Stomach (tissue), 9 donors: ENCODE data around the gene IL6ST. TPM values are rescaled to one million over a fixed set of nuclear protein-coding genes. Genes with fewer than 3 reads are reported as not detected.
"Not testable (repeated sequence)": the region's sequence is repeated elsewhere in the genome, so short reads cannot be mapped to it uniquely, and the experiment has no call there.

ENCODE experiments used
- DNase-seq, 2 donors: peaks; one replicate each; pipeline versions ENCODE4 v3.0.0 to v3.0.0-alpha.2; 2013 to 2019
- H3K27ac ChIP-seq, 5 donors: fragments of 200-600 bp in 4 of 5; sonication (generic) in 4 of 5; one replicate each; pipeline ENCODE4 v1.5.1; 2013 to 2019; ENCODE audit warnings: mild to moderate bottlenecking in 1 of 5, moderate library complexity in 1 of 5
- H3K27me3 ChIP-seq, 3 donors: fragments of 200-600 bp; sonication (generic); one replicate each; pipeline ENCODE4 v1.5.1; 2017 to 2019; ENCODE audit warnings: mixed run types in 1 of 3
- H3K36me3 ChIP-seq, 4 donors: fragments of 200-600 bp; sonication (generic); 1 replicate in 3 of 4; 2 replicates in 1 of 4; pipeline ENCODE4 v1.5.1; 2016 to 2019
- H3K4me1 ChIP-seq, 4 donors: fragments of 200-600 bp; sonication (generic); one replicate each; pipeline ENCODE4 v1.5.1; 2016 to 2019
- H3K4me3 ChIP-seq, 4 donors: fragments of 200-600 bp; sonication (generic) in 3 of 4; one replicate each; pipeline ENCODE4 v1.5.1; 2016 to 2019; ENCODE audit warnings: mild to moderate bottlenecking in 1 of 4
- H3K9me3 ChIP-seq, 4 donors: fragments of 200-600 bp; sonication (generic); one replicate each; pipeline ENCODE4 v1.5.1; 2016 to 2019
- CTCF ChIP-seq, 7 experiments: fragments of 450-650 bp in 4 of 7; fragments of 200-600 bp in 3 of 7; sonication (generic) in 3 of 7; IDR thresholded peaks; one replicate each; pipeline ENCODE4 v1.5.1; 2016 to 2019; ENCODE audit warnings: antibody characterized with exemption in 7 of 7, control low read depth in 2 of 7, mild to moderate bottlenecking in 1 of 7
- EP300 ChIP-seq: sonication (generic); formaldehyde crosslinking; IDR thresholded peaks from one replicate; pipeline ENCODE4 v1.6.1; 2017; ENCODE audit warnings: antibody characterized with exemption
- POLR2A ChIP-seq, 4 donors: fragments of 450-650 bp; IDR thresholded peaks; one replicate each; pipeline ENCODE4 v1.6.1; 2016; ENCODE audit warnings: antibody characterized with exemption in 4 of 4, control low read depth in 2 of 4, mild to moderate bottlenecking in 1 of 4, moderate library complexity in 1 of 4
- POLR2AphosphoS5 ChIP-seq, 3 donors: sonication (generic); formaldehyde crosslinking; IDR thresholded peaks; one replicate each; pipeline ENCODE4 v1.6.1; 2016; ENCODE audit warnings: antibody characterized with exemption in 3 of 3
- whole genome bisulfite sequencing, 5 donors: extraction: QIAGEN DNeasy Blood & Tissue Kit in 3 of 5; methylation state at CpG; one replicate each; pipeline versions ENCODE4 v1.1.5 to v1.1.7; 2013 to 2018; 5-methylcytosine and 5-hydroxymethylcytosine counted together
- intact Hi-C: fragments of 100-400 bp; cut with DNase I; formaldehyde crosslinking; loops from one replicate; pipeline ENCODE4 v1.15.1; 2023; ENCODE audit warnings: low total_unique reads
- polyA plus RNA-seq, 3 donors: library from polyadenylated mRNA; stranded (reverse); fragments of 200-250 nt; gene quantifications; one replicate each; pipeline ENCODE4 v1.2.3, GENCODE V29; 2013
- total RNA-seq, 5 donors: library from RNA; depleted of rRNA; stranded (reverse); fragments of >200 nt; gene quantifications; one replicate each; pipeline versions ENCODE4 v1.1.0 to v1.2.3, GENCODE V29; 2014 to 2016
- donor health status: healthy with polysubstance abuse.
- donor health status: Bipolar disorder and iron deficiency.
- donor health status: healthy.

The IL6ST gene
- total and polyA plus RNA-seq, 8 donors, result 18.5 to 466 (median 53.6) TPM

- WGBS, 5 donors, result 53 to 84% (median 76%) methylated on average over 6 of the region's 6 CpGs
- peaks cover 17 to 93% (median 76%) of the 10 kb centered on the region in 4 donors for H3K36me3 ChIP-seq
- no peak overlapping the region for H3K4me3 ChIP-seq
- intact Hi-C loops, result no loop called here
- TF ChIP-seq CTCF (IDR thresholded peaks at IDR 0.05) (no peak), EP300 (no peak), POLR2AphosphoS5 (IDR thresholded peaks at IDR 0.05) (no peak), POLR2A (IDR thresholded peaks at IDR 0.05) (no peak)
- peaks cover 0 to 20% (median 5%) of the 10 kb centered on the region in 4 donors for H3K4me1 ChIP-seq
- no peaks in the 10 kb centered on the region for H3K9me3 ChIP-seq
- H3K27ac ChIP-seq, result no peak overlapping the region
- H3K27me3 ChIP-seq, result no peaks in the 10 kb centered on the region
- no peak for DNase-seq
These were observed 29.2 kb downstream of the IL6ST start for GRCh38 chr5:55965525-55965924.

GRCh38 chr5:55960779-55961178 lies 34.0 kb downstream of the IL6ST start:
- intact Hi-C loops, result no loop called here
- no peak for DNase-seq
- H3K27ac ChIP-seq, result no peak overlapping the region
- H3K9me3 ChIP-seq, result no peaks in the 10 kb centered on the region
- TF ChIP-seq EP300 (no peak), POLR2AphosphoS5 (IDR thresholded peaks at IDR 0.05) (no peak), CTCF (IDR thresholded peaks at IDR 0.05) (no peak), POLR2A (IDR thresholded peaks at IDR 0.05) (no peak)
- H3K4me3 ChIP-seq, result no peak overlapping the region
- H3K27me3 ChIP-seq, result no peaks in the 10 kb centered on the region
- H3K36me3 ChIP-seq, result peaks cover 28 to 96% (median 87%) of the 10 kb centered on the region in 4 donors
- peaks cover 0 to 5% (median 0%) of the 10 kb centered on the region in 4 donors for H3K4me1 ChIP-seq
- WGBS, 5 donors, result 96 to 99% (median 98%) methylated on average over 7 of the region's 7 CpGs

GRCh38 chr5:55959208-55959607 lies 35.6 kb downstream of the IL6ST start:
- intact Hi-C loops, result no loop called here
- Histone ChIP-seq H3K36me3 (peaks cover 43 to 98% (median 97%) of the 10 kb centered on the region in 4 donors), H3K9me3 (no peaks in the 10 kb centered on the region), H3K27ac (no peak overlapping the region), H3K4me1 (no peaks in the 10 kb centered on the region), H3K4me3 (no peak overlapping the region), H3K27me3 (no peaks in the 10 kb centered on the region)
- TF ChIP-seq POLR2A (IDR thresholded peaks at IDR 0.05) (no peak), EP300 (no peak), POLR2AphosphoS5 (IDR thresholded peaks at IDR 0.05) (no peak), CTCF (IDR thresholded peaks at IDR 0.05) (no peak)
- WGBS, 5 donors, result 77 to 94% (median 88%) methylated on average over 1 of the region's 1 CpG
- no peak for DNase-seq

GRCh38 chr5:55941154-55941553 lies 53.6 kb downstream of the IL6ST start:
- intact Hi-C loops, DNase-seq, H3K4me1 ChIP-seq, H3K27ac ChIP-seq, H3K4me3 ChIP-seq, H3K9me3 ChIP-seq, H3K27me3 ChIP-seq: not testable (repeated sequence)
- 88 to 96% (median 93%) methylated on average over 4 of the region's 4 CpGs for WGBS, 5 donors
- peaks cover 25 to 87% (median 84%) of the 10 kb centered on the region in 4 donors for H3K36me3 ChIP-seq

GRCh38 chr5:55937598-55937997 lies 57.2 kb downstream of the IL6ST start:
- H3K4me3 ChIP-seq, intact Hi-C loops, H3K9me3 ChIP-seq, DNase-seq, H3K27ac ChIP-seq, H3K27me3 ChIP-seq: not testable (repeated sequence)
- H3K4me1 ChIP-seq, result peaks cover 0 to 23% (median 0%) of the 10 kb centered on the region in 4 donors
- peaks cover 19 to 58% (median 53%) of the 10 kb centered on the region in 4 donors for H3K36me3 ChIP-seq
